Kidney (tissue), 14 donors: Measurements from ENCODE around the gene DCLK3. TPM values are rescaled to one million over a fixed set of nuclear protein-coding genes. Genes with fewer than 3 reads are reported as not detected.

Source experiments
- DNase-seq, 5 donors: peaks; one replicate each; pipeline ENCODE4 v3.0.0-alpha.2; 2013 to 2020
- FAIRE-seq: peaks from 2 replicates; lab custom pipeline; 2012; peaks lifted over from hg19 to GRCh38; lab: Jason Lieb, UNC
- H3K27ac ChIP-seq, 2 donors: one replicate each; pipeline ENCODE4 v1.7.0; 2013; ENCODE audit warnings: low read depth in 2 of 2, low read length in 2 of 2, inconsistent platforms in 1 of 2
- H3K27me3 ChIP-seq: one replicate; pipeline ENCODE4 v1.7.1; 2013; ENCODE audit warnings: low read length, inconsistent platforms; ENCODE audit not compliant: control insufficient read depth, insufficient read depth
- H3K36me3 ChIP-seq, 3 donors: one replicate each; pipeline versions ENCODE4 v1.7.0 to v1.7.1; 2013; ENCODE audit warnings: low read length in 3 of 3, control low read depth in 1 of 3, inconsistent platforms in 1 of 3; ENCODE audit not compliant: insufficient read depth in 3 of 3, control insufficient read depth in 2 of 3
- H3K4me1 ChIP-seq, 3 donors: one replicate each; pipeline versions ENCODE4 v1.7.0 to v1.7.1; 2013; ENCODE audit warnings: low read length in 3 of 3, inconsistent platforms in 1 of 3, low read depth in 1 of 3; ENCODE audit not compliant: control insufficient read depth in 2 of 3, insufficient read depth in 2 of 3
- H3K4me3 ChIP-seq, 3 donors: one replicate each; pipeline versions ENCODE4 v1.7.0 to v1.8.1; 2013; ENCODE audit warnings: low read length in 3 of 3, control low read depth in 1 of 3, inconsistent platforms in 1 of 3
- H3K9ac ChIP-seq, 3 donors: one replicate each; pipeline versions ENCODE4 v1.7.0 to v1.7.1; 2013; ENCODE audit warnings: low read length in 3 of 3, control low read depth in 1 of 3, inconsistent platforms in 1 of 3
- H3K9me3 ChIP-seq, 3 donors: one replicate each; pipeline versions ENCODE4 v1.7.0 to v1.7.1; 2013; ENCODE audit warnings: low read length in 3 of 3, control low read depth in 1 of 3, inconsistent platforms in 1 of 3; ENCODE audit not compliant: control insufficient read depth in 2 of 3, insufficient read depth in 1 of 3
- CTCF ChIP-seq: IDR thresholded peaks from 3 replicates; pipeline ENCODE4 v1.5.1; 2012; ENCODE audit warnings: mild to moderate bottlenecking, moderate library complexity, borderline replicate concordance; ENCODE audit not compliant: insufficient read depth; ENCODE audit errors: extremely low read depth
- intact Hi-C: fragments of 100-400 bp; cut with DNase I; formaldehyde crosslinking; loops from one replicate; pipeline ENCODE4 v1.11.1; 2022
- polyA plus RNA-seq: library from polyadenylated mRNA; stranded (reverse); fragments of 350-450 nt; fragmentation: Illumina TruSeq; extraction: RNeasy Lipid Tissue Mini Kit (QIAGEN cat#74804); gene quantifications from one replicate; pipeline ENCODE4 v1.2.3, GENCODE V29; 2014; ENCODE audit warnings: low read depth, low replicate concordance; ENCODE audit not compliant: insufficient read depth
- total RNA-seq: library from RNA; stranded (reverse); fragmentation: NEBNext Ultra II Directional; extraction: Animal tissue kit (Norgen Biotek cat#: 25700); gene quantifications from one replicate; pipeline ENCODE4 v1.2.1, GENCODE V29; 2021
- donor health status: control.
- donor health status: control.
- donor health status: control.
- donor health status: control.
- donor health status: control.
- donor health status: DM: yes; HTN: yes; CAD: no.
- donor health status: Normal renal cell carcinoma (clear cell type).

DCLK3 gene
- total and polyA plus RNA-seq, 2 donors from 2014 or later, result not detected

GRCh38 chr3:36697229-36698001 is 66.9 kb downstream of the DCLK3 start:
- Histone ChIP-seq H3K9ac (no peak overlapping the region), H3K27me3 (no peaks in the 10 kb centered on the region), H3K27ac (no peak overlapping the region), H3K4me1 (no peaks in the 10 kb centered on the region), H3K36me3 (no peaks in the 10 kb centered on the region), H3K9me3 (no peaks in the 10 kb centered on the region), H3K4me3 (no peak overlapping the region)
- FAIRE-seq (no peak), DNase-seq (peak in 1 of 5 donors; percentile 29)
- no peak for TF ChIP-seq CTCF
- intact Hi-C loops, result no loop called here

GRCh38 chr3:36696799-36697198 is 67.6 kb downstream of the DCLK3 start:
- Histone ChIP-seq H3K4me1 (no peaks in the 10 kb centered on the region), H3K27ac (no peak overlapping the region), H3K9ac (no peak overlapping the region), H3K27me3 (no peaks in the 10 kb centered on the region), H3K4me3 (no peak overlapping the region), H3K9me3 (no peaks in the 10 kb centered on the region), H3K36me3 (no peaks in the 10 kb centered on the region)
- TF ChIP-seq CTCF, result no peak
- DNase-seq, result no peak
- intact Hi-C loops, result no loop called here
- no peak for FAIRE-seq

- H3K27ac ChIP-seq, result no peak overlapping the region
- no peaks in the 10 kb centered on the region for H3K27me3 ChIP-seq
- intact Hi-C loops, result no loop called here
- H3K4me1 ChIP-seq, result no peaks in the 10 kb centered on the region
- no peaks in the 10 kb centered on the region for H3K9me3 ChIP-seq
- H3K36me3 ChIP-seq, result no peaks in the 10 kb centered on the region
- no peak for TF ChIP-seq CTCF
- no peak for DNase-seq
- no peak overlapping the region for H3K9ac ChIP-seq
- no peak overlapping the region for H3K4me3 ChIP-seq
- no peak for FAIRE-seq
Observed at GRCh38 chr3:36695769-36696137, 68.6 kb downstream of the DCLK3 start.
